Panc1 (cell line): Measurements from ENCODE around the gene INMT. TPM values are rescaled to one million over a fixed set of nuclear protein-coding genes. Genes with fewer than 3 reads are reported as not detected.

ENCODE experiments used
- ATAC-seq: fragments of 200-7000 bp; cut with Tn5 transposase; 2 replicates; pipeline ENCODE4 v1.9.1; 2020; ENCODE audit warnings: mild to moderate bottlenecking, moderate library complexity
- BruUV-seq: library from RNA; stranded (reverse); fragments of 400-500 nt; replicated peaks from 2 replicates; lab custom pipeline; 2021; lab: Mats Ljungman, UMichigan
- CTCF ChIA-PET: fragments of 300-600 bp; sonication (Branson Sonifier 250); formaldehyde crosslinking; loops from one replicate; lab custom pipeline; 2022; ENCODE audit warnings: antibody characterized with exemption; lab: Charles Lee
- POLR2A ChIA-PET: fragments of 300-600 bp; sonication (Branson Sonifier 250); formaldehyde crosslinking; loops from one replicate; lab custom pipeline; 2022; ENCODE audit warnings: antibody characterized with exemption; lab: Charles Lee
- DNase-seq: peaks from one replicate; pipeline ENCODE4 v3.0.0-alpha.2; 2010; ENCODE audit warnings: low read depth, low spot score
- H3K27ac ChIP-seq: 2 replicates; pipeline ENCODE4 v1.5.1; 2011; ENCODE audit warnings: mild to moderate bottlenecking, low read length, inconsistent platforms
- H3K27me3 ChIP-seq: fragments of 200-500 bp; sonication (Bioruptor generic); 2 replicates; pipeline ENCODE4 v1.6.0; 2014; ENCODE audit warnings: low read length, inconsistent platforms; ENCODE audit not compliant: control insufficient read depth, insufficient read depth
- H3K36me3 ChIP-seq: fragments of 200-500 bp; sonication (Bioruptor generic); 2 replicates; pipeline ENCODE4 v1.5.1; 2014; ENCODE audit warnings: inconsistent platforms, mild to moderate bottlenecking, low read length, moderate library complexity; ENCODE audit not compliant: control insufficient read depth, insufficient read depth
- H3K4me1 ChIP-seq: 2 replicates; pipeline ENCODE4 v1.5.1; 2011; ENCODE audit warnings: inconsistent platforms, mild to moderate bottlenecking, low read length, moderate library complexity; ENCODE audit not compliant: control insufficient read depth, insufficient read depth
- H3K4me3 ChIP-seq, 2 experiments: 2 replicates each; pipeline ENCODE4 v1.5.1; 2011 to 2012; ENCODE audit warnings: low read depth in 2 of 2, low read length in 2 of 2, mild to moderate bottlenecking in 2 of 2, inconsistent platforms in 1 of 2, moderate library complexity in 1 of 2
- H3K9me3 ChIP-seq: fragments of 200-500 bp; sonication (Bioruptor generic); 2 replicates; pipeline ENCODE4 v1.5.1; 2014; ENCODE audit warnings: low read depth, mild to moderate bottlenecking, inconsistent platforms, low read length, moderate library complexity; ENCODE audit not compliant: control insufficient read depth, insufficient read depth
- POLR2AphosphoS5 ChIP-seq: IDR thresholded peaks from 2 replicates; pipeline ENCODE4 v1.6.1; 2012; ENCODE audit warnings: mild to moderate bottlenecking, low read depth, low read length, moderate library complexity
- REST ChIP-seq, 2 experiments: IDR thresholded peaks; 2 replicates each; pipeline ENCODE4 v1.6.1; 2011 to 2012; ENCODE audit warnings: low read depth in 2 of 2, control low read depth in 1 of 2, low read length in 1 of 2, mild to moderate bottlenecking in 1 of 2, moderate library complexity in 1 of 2; ENCODE audit not compliant: insufficient read depth in 1 of 2
- SIN3A ChIP-seq: IDR thresholded peaks from 2 replicates; pipeline ENCODE4 v1.6.1; 2012; ENCODE audit warnings: low read depth, mild to moderate bottlenecking, low read length, moderate library complexity, borderline replicate concordance; ENCODE audit not compliant: insufficient read depth
- TCF7L2 ChIP-seq: IDR thresholded peaks from 2 replicates; pipeline ENCODE4 v1.6.1; 2011; ENCODE audit warnings: mild to moderate bottlenecking, low read depth, low read length, inconsistent platforms
- in situ Hi-C: cut with HindIII; loops from 2 replicates; pipeline ENCODE4 v1.10.0; 2016; ENCODE audit warnings: low sequenced_read_pairs, low pct_unique_long_range_greater_than_20kb
- intact Hi-C: fragments of 100-400 bp; cut with micrococcal nuclease; formaldehyde crosslinking; loops from one replicate; pipeline ENCODE4 v1.10.0; 2022; ENCODE audit not compliant: unreplicated experiment
- total RNA-seq: library from RNA; stranded (reverse); gene quantifications from one replicate; pipeline ENCODE4 v1.2.1, GENCODE V29; 2021; ENCODE audit not compliant: unreplicated experiment
- TF ChIP-seq, protein P1 (sequence below): fragments of 450-650 bp; IDR thresholded peaks from 2 replicates; pipeline ENCODE4 v1.5.1; 2017; ENCODE audit warnings: mild to moderate bottlenecking

INMT gene
- total RNA-seq, 1 experiment from 2014 or later, result 0.13 TPM

DNA sequence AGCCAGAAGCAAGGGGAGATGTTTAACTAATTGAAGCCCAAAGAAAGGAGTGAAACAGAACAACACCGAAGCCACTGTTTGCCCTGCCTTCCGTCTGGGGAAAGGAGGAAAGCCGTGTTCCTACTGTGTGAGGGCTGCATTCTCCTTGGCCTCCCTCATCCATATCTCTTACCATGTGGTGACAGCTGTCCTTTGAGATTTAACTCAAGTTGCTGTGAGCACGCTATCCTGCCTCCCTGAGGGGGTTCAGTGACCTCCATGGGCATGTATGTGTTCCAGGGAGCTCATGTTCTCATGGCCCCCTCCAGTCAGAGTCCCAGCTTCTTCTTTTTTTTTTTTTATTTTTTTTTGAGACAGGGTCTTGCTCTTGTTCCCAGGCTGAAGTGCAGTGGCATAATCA, 43.5 kb upstream of the INMT start:
- POLR2A ChIA-PET, result no interaction called here
- H3K36me3 ChIP-seq, result no peaks in the 10 kb centered on the region
- DNase-seq (no peak), ATAC-seq (no peak)
- TF ChIP-seq TCF7L2 (no peak), SIN3A (no peak), REST (IDR thresholded peaks at IDR 0.05; ENCODE audit: insufficient read depth in 1 of 2, low read depth in 2 of 2, low read length in 1 of 2) (no peak), POLR2AphosphoS5 (no peak)
- TF ChIP-seq, protein P1, sequence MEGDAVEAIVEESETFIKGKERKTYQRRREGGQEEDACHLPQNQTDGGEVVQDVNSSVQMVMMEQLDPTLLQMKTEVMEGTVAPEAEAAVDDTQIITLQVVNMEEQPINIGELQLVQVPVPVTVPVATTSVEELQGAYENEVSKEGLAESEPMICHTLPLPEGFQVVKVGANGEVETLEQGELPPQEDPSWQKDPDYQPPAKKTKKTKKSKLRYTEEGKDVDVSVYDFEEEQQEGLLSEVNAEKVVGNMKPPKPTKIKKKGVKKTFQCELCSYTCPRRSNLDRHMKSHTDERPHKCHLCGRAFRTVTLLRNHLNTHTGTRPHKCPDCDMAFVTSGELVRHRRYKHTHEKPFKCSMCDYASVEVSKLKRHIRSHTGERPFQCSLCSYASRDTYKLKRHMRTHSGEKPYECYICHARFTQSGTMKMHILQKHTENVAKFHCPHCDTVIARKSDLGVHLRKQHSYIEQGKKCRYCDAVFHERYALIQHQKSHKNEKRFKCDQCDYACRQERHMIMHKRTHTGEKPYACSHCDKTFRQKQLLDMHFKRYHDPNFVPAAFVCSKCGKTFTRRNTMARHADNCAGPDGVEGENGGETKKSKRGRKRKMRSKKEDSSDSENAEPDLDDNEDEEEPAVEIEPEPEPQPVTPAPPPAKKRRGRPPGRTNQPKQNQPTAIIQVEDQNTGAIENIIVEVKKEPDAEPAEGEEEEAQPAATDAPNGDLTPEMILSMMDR, result no peak
- no peak overlapping the region for H3K27ac ChIP-seq
- BruUV-seq, result no TSS peak
- in situ Hi-C loops, result no loop called here
- H3K27me3 ChIP-seq, result peaks cover 4% of the 10 kb centered on the region
- H3K4me1 ChIP-seq, result no peaks in the 10 kb centered on the region
- CTCF ChIA-PET, result no interaction called here
- intact Hi-C loops, result no loop called here
- no peaks in the 10 kb centered on the region for H3K9me3 ChIP-seq
- no peak overlapping the region for H3K4me3 ChIP-seq

GRCh38 chr7:30708983-30709382, 43.0 kb upstream of the INMT start:
- ATAC-seq (no peak), DNase-seq (no peak)
- no TSS peak for BruUV-seq
- no peaks in the 10 kb centered on the region for H3K4me1 ChIP-seq
- H3K27ac ChIP-seq, result no peak overlapping the region
- no peaks in the 10 kb centered on the region for H3K9me3 ChIP-seq
- no peak for TF ChIP-seq SIN3A
- no peak for TF ChIP-seq TCF7L2
- TF ChIP-seq, protein P1, result no peak
- TF ChIP-seq REST (IDR thresholded peaks at IDR 0.05; ENCODE audit: insufficient read depth in 1 of 2, low read depth in 2 of 2, low read length in 1 of 2), result no peak
- TF ChIP-seq POLR2AphosphoS5, result no peak
- intact Hi-C loops, result no loop called here
- ChIA-PET POLR2A (no interaction called here), CTCF (no interaction called here)
- no peak overlapping the region for H3K4me3 ChIP-seq
- H3K27me3 ChIP-seq, result peaks cover 2% of the 10 kb centered on the region; the same call in 1 of the 2 replicates
- in situ Hi-C loops, result no loop called here
- H3K36me3 ChIP-seq, result no peaks in the 10 kb centered on the region
